Activated T-cell treated with anti-CD3 and anti-CD28 coated beads, Interleukin-2, amount 50 U/mL, for 48 hours (primary cell): Measurements from ENCODE around the gene SPDEF.

Experiments
- DNase-seq, 2 experiments: peaks; one replicate each; pipeline ENCODE4 v3.0.0-alpha.2; 2020

SPDEF gene

GRCh38 chr6:34526241-34526972 lies 29.7 kb downstream of the SPDEF start:
- no peak for DNase-seq

GRCh38 chr6:34525431-34526175 lies 30.5 kb downstream of the SPDEF start:
- no peak for DNase-seq

- no peak for DNase-seq
Observed at GRCh38 chr6:34524971-34525370, 31.2 kb downstream of the SPDEF start.

- DNase-seq: no peak
Observed at GRCh38 chr6:34524499-34524898, 31.6 kb downstream of the SPDEF start.

- DNase-seq: no peak
Observed at GRCh38 chr6:34523441-34524206, 32.5 kb downstream of the SPDEF start.

GRCh38 chr6:34522761-34523160 lies 33.4 kb downstream of the SPDEF start:
- no peak for DNase-seq

GRCh38 chr6:34521463-34522285 lies 34.5 kb downstream of the SPDEF start:
- DNase-seq: no peak

- DNase-seq: no peak
Observed at GRCh38 chr6:34520645-34521462, 35.3 kb downstream of the SPDEF start.

GRCh38 chr6:34519971-34520644 lies 36.0 kb downstream of the SPDEF start:
- DNase-seq: no peak

- DNase-seq: no peak
Observed at GRCh38 chr6:34518669-34519365, 37.3 kb downstream of the SPDEF start.

GRCh38 chr6:34517966-34518365 lies 38.2 kb downstream of the SPDEF start:
- no peak for DNase-seq

- DNase-seq: no peak
Observed at GRCh38 chr6:34517461-34517881, 38.7 kb downstream of the SPDEF start.

- DNase-seq: no peak
Observed at GRCh38 chr6:34516391-34517324, 39.5 kb downstream of the SPDEF start.

GRCh38 chr6:34515473-34516387 lies 40.4 kb downstream of the SPDEF start:
- DNase-seq: no peak

GRCh38 chr6:34514593-34515472 lies 41.3 kb downstream of the SPDEF start:
- DNase-seq: no peak

GRCh38 chr6:34514112-34514511 lies 42.0 kb downstream of the SPDEF start:
- DNase-seq: no peak

GRCh38 chr6:34513646-34514045 lies 42.5 kb downstream of the SPDEF start:
- no peak for DNase-seq
